ENCODE data around the gene TRHDE. TPM values are rescaled to one million over a fixed set of nuclear protein-coding genes. Genes with fewer than 3 reads are reported as not detected.

Gene TRHDE
- total RNA-seq, 2 donors from 2014 or later: 0.57 to 8.7 TPM

GRCh38 chr12:72442217-72442616 lies 170.0 kb downstream of the TRHDE start:
- intact Hi-C loops (cut with DNase I): no loop called here
- H3K27me3 ChIP-seq: no peaks in the 10 kb centered on the region
- no peak for TF ChIP-seq CTCF (IDR thresholded peaks at IDR 0.05)
- H3K36me3 ChIP-seq: no peaks in the 10 kb centered on the region
- no peak overlapping the region for H3K9ac ChIP-seq (ENCODE audit: low read depth in 2 of 2, low read length in 2 of 2)
- DNase-seq: no peak
- H3K4me3 ChIP-seq: no peak overlapping the region
- H3K27ac ChIP-seq: no peak overlapping the region
- no peaks in the 10 kb centered on the region for H3K9me3 ChIP-seq
- H3K4me1 ChIP-seq: no peaks in the 10 kb centered on the region

GRCh38 chr12:72444125-72444524 lies 172.0 kb downstream of the TRHDE start:
- Histone ChIP-seq H3K9ac (ENCODE audit: low read depth in 2 of 2, low read length in 2 of 2) (no peak overlapping the region), H3K4me3 (no peak overlapping the region), H3K27me3 (no peaks in the 10 kb centered on the region), H3K4me1 (no peaks in the 10 kb centered on the region), H3K36me3 (no peaks in the 10 kb centered on the region), H3K27ac (no peak overlapping the region), H3K9me3 (no peaks in the 10 kb centered on the region)
- TF ChIP-seq CTCF (IDR thresholded peaks at IDR 0.05): no peak
- no peak for DNase-seq
- intact Hi-C loops (cut with DNase I): no loop called here

GRCh38 chr12:72444566-72444965 lies 172.4 kb downstream of the TRHDE start:
- Histone ChIP-seq H3K9ac (ENCODE audit: low read depth in 2 of 2, low read length in 2 of 2) (no peak overlapping the region), H3K4me3 (no peak overlapping the region), H3K9me3 (no peaks in the 10 kb centered on the region), H3K27ac (no peak overlapping the region), H3K36me3 (no peaks in the 10 kb centered on the region), H3K27me3 (no peaks in the 10 kb centered on the region), H3K4me1 (no peaks in the 10 kb centered on the region)
- intact Hi-C loops (cut with DNase I): no loop called here
- TF ChIP-seq CTCF (IDR thresholded peaks at IDR 0.05): no peak
- DNase-seq: no peak

- no peaks in the 10 kb centered on the region for H3K4me1 ChIP-seq
- H3K4me3 ChIP-seq: no peak overlapping the region
- TF ChIP-seq CTCF (IDR thresholded peaks at IDR 0.05): no peak
- intact Hi-C loops (cut with DNase I): no loop called here
- no peaks in the 10 kb centered on the region for H3K36me3 ChIP-seq
- no peaks in the 10 kb centered on the region for H3K27me3 ChIP-seq
- DNase-seq: no peak
- no peak overlapping the region for H3K27ac ChIP-seq
- no peak overlapping the region for H3K9ac ChIP-seq (ENCODE audit: low read depth in 2 of 2, low read length in 2 of 2)
- no peaks in the 10 kb centered on the region for H3K9me3 ChIP-seq
Observed at GRCh38 chr12:72448089-72448488, 175.9 kb downstream of the TRHDE start.

GRCh38 chr12:72448805-72449204 lies 176.6 kb downstream of the TRHDE start:
- no peak for DNase-seq
- Histone ChIP-seq H3K36me3 (no peaks in the 10 kb centered on the region), H3K4me3 (no peak overlapping the region), H3K9ac (ENCODE audit: low read depth in 2 of 2, low read length in 2 of 2) (no peak overlapping the region), H3K9me3 (no peaks in the 10 kb centered on the region), H3K27me3 (no peaks in the 10 kb centered on the region), H3K4me1 (no peaks in the 10 kb centered on the region), H3K27ac (no peak overlapping the region)
- intact Hi-C loops (cut with DNase I): no loop called here
- no peak for TF ChIP-seq CTCF (IDR thresholded peaks at IDR 0.05)

- intact Hi-C loops (cut with DNase I): no loop called here
- H3K36me3 ChIP-seq: no peaks in the 10 kb centered on the region
- no peaks in the 10 kb centered on the region for H3K9me3 ChIP-seq
- H3K4me3 ChIP-seq: no peak overlapping the region
- no peaks in the 10 kb centered on the region for H3K4me1 ChIP-seq
- no peak overlapping the region for H3K9ac ChIP-seq (ENCODE audit: low read depth in 2 of 2, low read length in 2 of 2)
- no peak for TF ChIP-seq CTCF (IDR thresholded peaks at IDR 0.05)
- H3K27ac ChIP-seq: no peak overlapping the region
- DNase-seq: no peak
- no peaks in the 10 kb centered on the region for H3K27me3 ChIP-seq
Observed at GRCh38 chr12:72453066-72453465, 180.9 kb downstream of the TRHDE start.

Data from colonic mucosa (tissue), 4 donors.